NCI-H1436 (cell line): ENCODE results near the gene NECAB2.
A peak's percentile ranks its signal among the peaks of the same experiment; 100 is the strongest.

ENCODE experiments used
- DNase-seq: peaks from one replicate; lab custom pipeline; 2025; lab: John Stamatoyannopoulos, UW

The NECAB2 gene

DNA sequence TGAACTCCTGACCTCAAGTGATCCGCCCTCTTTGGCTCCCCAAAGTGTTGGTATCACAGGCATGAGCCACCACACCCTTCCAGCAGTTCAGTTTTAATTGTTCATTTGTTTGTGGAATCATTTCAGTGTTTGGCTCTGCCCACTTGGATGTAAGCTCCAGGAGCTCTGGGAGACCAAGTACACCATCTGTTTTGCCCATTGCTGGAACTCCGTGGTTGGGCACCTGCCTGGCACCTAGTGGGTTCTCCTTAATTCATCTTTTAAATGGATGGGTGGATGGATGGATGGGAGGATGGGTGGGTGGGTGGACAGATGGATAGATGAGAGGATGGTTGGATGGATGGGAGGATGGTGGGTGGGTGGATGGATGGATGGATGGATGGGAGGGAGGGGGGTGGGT lies 953 bp upstream of the NECAB2 start:
- no peak for DNase-seq

DNA sequence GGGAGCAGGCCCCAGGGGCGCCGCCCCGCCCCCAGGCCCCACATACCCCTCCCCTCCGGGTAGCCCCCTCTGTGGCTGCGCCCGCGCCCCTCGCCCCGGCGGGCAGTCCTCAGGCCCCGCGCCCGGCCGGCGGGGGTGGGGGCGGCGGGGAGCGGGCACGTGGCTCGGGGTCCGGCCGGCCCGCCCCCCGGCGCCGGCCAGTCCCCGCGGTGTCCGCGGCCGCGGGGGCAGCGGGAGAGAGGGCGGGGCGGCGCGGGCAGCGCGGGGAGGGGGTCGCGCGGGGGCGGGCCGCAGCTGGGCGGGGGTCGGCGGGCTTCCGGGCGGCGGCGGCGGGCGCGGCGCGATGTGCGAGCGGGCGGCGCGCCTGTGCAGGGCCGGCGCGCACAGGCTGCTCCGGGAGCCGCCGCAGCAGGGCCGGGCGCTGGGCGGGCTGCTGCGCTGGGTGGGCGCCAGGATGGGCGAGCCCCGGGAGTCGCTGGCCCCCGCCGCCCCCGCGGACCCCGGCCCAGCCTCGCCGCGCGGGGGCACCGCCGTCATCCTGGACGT lies 335 bp downstream of the NECAB2 start:
- DNase-seq, result no peak

DNA sequence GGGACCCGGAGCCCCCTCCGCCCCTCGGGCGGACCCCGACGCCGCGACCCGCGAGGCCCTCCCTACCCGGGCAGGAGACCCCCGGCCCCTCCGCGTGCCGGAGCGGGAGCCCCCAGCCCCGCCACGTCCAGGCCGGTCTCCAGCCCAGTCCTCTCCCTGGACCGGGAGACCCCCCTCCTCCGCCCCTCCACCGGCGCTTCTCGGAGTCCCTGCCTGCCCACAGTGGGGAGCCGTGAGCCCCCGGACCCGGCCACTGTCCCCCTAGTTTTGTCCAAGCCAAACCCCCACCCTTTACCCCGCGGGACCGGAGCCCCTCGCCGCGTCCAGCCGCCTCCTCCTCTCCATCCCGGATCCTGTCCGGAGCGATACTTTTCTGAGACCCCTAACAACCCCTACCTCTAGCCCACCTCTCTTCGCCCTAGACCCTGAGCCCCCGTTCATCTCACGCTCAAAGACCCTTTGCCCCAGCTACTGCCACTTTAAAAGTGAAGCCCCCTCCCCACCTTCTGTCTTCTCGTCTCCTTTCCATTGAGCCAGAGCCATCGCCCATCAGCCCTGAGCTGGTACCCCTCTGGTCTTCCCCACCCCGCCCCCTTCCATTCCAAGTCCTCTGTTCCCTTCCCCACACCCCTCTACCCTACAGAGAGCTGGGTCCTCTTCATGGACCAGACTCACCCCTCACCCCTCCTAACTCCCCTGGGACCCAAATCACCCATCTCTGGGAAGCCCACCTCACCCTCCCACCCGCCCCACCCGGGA lies 1.0 kb downstream of the NECAB2 start:
- DNase-seq, result no peak

DNA sequence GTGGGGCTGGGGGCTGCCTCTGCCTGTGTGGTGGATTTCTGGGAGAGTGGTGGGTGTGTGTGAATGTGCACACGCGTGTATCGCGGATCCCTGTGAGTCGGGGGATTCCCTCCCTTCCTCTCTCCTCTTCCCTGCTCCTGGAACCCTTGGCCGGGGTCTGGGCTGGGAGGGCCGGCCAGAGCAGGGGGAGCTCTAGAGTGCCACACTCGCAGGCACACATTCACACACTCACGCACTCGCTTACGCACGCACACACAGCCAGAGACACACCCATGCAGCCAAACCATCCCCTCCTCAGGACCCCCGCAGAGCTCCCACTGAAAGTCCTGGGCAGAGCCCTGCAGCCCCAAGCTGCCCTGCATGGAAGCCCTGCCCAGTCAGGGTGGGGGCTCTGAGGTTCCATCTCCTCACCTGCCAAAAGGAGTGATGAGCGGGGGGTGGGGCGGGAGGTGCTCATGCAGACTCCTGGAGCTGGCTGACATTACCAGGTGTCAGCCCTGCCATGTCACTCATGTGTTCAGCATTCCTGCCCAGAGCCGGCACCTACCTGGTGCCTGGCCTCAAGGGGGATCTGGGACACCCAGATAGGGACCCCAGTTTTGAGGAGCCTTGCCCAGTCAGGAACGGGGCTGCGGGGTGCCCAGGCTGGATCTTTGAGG lies 1.9 kb downstream of the NECAB2 start:
- no peak for DNase-seq

DNA sequence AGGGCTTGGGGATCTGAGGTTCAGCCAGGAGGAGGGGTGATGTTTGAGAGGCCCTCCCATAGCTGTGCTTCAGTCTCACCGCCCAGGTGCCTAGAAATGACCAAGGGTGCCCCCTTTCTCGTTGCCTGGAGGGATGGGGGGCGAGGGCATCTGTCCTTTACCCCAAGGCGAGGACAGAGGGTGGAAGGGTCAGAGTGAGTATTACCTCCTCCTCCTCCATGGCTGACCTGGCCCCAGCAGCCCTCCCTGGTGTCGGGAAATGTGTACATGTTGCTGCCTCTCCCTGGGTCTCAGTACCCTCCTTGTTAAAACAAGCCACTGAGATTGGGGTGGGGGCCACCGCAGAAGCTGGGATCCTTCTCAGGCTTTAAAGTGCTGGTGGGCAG lies 2.4 kb downstream of the NECAB2 start:
- DNase-seq, result no peak

DNA sequence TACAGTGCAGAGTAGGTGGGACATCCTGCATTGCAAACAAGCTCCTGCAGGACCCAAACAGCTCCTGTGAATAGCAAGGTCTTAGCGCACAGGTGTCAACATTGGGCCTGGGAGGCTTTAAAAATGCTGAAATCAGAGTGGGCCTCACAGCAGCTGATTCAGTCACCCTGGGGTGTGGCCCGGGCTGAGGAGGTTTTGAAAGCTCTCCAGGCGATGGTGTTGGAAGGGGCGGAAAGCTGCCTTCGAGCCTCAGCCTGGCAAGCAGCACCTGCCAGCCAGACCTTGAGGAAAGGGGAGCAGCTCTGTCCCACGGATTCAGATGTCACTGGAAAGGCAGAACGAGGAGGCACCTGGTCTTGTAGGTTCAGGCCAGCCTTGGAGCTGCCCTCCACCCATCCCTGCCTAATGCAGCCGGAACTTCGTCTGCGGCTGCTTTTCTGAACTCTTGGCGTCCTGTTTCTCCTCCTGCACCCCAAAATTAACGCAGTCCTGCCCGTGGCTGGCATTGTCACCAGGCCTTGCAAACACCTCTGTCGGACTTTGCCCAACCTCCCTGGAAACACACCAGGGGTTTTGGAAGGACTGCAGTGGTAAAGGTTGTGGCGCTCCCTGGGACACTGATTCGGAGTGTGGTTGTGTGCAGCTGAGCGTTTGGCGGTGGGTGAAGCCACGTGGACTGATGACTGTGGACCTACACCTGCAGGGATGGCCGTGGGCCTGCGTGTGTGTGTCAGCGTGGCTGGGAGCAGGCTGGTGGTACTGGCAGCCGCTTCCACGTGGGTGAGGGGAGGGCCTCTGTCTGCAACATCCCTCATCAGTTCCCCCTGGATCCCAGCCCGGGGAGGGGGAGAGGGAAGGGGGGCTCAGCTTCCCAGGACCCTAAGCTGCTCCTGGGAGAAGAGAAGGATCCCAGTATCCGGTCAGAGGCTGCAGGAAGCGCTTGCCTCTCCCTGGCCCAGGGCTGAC lies 3.4 kb downstream of the NECAB2 start:
- DNase-seq, result no peak

DNA sequence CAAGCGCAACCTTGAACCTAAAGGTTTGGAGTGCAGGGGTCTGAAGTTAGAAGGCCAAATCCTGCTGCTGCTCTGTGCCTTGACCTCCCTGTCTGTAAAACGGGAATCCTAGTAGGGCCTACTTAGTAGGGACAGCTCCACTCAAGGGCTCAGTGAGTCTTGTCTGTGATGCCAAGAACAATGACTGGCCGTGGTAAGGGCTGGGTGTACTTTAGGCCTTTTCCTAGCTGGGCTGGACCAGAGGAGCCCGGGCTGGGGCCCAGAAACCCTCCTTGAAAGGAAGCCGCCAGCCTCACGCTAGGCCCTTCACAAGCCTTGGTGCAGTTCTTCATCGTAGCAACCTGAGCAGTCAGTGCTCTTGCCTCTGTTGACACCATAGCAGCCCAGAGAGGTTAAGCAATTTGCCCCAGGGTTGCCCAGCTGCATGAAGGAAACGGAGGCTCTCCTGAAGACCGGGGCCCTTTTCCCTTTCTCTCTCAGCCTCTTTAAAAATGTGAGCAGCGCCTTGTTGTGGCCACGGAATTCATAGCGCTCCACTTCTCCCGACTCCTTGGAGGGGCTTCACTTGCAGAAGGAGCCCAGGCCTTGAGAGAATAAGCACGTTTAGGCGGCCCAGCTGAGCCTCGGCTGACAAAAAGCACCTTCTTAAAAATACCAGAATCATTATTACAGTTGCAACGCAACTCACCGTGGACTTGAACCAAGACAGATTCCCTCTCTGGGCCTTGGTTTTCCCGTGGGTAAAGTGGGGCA lies 4.4 kb downstream of the NECAB2 start:
- no peak for DNase-seq

DNA sequence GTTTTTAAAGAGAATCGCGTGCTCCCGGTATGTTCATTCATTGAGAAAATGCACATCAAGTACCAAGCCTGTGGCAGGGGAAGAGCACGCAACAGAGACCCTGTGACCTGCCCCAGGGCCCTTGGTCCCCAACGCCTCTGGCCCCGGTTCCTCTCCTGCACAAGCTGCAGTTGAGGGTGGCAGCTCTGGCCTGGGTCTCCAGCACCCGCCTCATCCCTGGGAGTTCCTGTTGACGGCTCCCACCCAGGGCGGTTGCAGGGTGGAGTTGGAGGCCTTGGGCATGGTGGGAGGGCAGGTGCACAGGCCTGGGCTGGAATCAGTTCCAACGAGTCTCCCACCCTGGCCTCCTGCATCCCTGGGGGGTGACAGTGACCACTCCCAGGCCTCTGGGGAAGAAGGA lies 5.0 kb downstream of the NECAB2 start:
- no peak for DNase-seq

DNA sequence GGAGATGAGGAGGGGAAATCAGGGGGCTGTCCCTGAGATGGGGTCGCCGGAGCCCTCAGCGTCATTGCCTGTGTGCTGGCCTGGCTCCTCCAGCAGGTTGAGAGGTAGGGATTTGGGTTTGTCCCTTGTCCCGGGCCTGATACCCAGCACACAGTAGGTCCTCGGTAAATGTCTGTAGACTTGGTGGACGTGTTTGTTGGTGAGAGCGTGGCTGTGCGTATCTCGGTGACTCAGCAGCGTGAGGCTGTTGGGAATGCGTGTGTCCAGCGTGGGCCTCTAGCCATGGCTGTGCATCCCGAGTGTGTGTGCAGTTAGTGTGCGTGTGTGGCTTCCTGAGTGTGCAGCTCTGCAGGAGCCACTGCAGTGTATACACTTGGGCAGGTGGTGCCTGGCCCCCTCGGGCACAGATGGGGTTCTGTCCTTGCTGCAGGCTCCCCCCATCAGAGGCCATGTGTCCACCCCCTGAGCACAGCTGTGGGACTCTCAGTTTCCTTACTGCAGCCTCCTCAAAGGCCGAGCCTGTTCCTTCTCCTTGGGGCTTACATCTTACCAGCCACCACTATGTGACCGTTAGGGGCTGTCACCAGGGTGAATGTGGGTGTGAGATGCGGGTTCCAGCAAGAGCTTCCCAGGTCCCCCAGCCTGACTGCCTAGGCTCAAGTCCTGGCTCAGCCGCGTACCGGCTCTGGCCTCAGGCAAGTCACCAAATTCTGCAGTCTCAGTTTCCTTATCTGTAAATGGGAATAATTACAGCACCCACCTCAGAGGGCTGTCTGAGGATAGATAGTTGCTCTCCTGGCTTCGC lies 5.7 kb downstream of the NECAB2 start:
- no peak for DNase-seq

DNA sequence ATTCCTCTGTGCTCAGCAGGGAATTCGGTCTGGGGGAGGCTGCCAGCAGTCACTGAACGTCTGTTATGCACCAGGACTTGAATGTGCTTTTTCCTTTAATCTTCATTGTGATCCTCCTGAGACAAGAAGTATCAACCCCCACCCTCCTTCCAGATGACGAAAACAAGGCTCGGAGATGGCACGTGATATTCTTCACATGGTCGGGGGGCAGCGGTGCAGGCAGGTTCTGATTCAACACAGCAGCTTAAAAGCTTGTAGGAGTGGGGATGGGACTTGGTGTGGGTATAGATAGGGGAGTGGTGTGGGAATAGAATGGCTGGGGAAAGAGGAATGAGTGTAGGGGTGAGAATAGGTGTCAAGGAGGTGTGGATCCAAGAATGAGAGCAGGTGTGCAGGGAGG lies 6.4 kb downstream of the NECAB2 start:
- DNase-seq, result no peak

DNA sequence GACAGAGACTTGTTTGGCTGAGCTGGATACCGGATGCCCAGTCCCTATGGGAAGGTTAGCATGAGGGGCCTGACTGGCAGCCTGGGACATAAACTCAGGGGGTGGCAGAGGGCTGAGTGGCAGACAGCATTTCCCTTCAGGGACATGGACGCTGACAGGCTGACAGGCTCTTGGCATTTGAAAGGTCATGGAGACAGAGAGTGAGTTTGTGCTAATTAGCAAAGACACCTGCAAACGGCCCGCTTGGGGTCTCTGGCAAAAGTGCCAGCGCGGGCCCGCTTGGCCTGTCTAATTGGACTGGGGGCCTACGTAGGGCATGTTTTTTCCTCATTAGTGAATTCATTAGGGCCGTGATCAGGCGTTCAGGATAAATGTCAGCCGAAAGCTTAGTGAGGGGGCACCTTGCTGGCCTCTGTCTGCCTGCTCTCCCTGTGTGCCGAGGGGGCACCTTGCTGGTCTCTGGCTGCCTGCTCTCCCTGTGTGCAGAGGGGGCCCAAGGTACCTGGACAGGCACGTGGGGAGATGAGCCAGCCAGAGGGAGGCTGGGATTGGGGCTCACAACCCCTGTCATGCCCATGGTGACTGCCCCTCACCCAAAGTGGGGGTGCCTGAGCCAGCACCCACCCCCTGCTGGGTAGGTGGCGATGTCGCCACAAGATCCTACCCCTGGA lies 7.7 kb downstream of the NECAB2 start:
- DNase-seq, result no peak

DNA sequence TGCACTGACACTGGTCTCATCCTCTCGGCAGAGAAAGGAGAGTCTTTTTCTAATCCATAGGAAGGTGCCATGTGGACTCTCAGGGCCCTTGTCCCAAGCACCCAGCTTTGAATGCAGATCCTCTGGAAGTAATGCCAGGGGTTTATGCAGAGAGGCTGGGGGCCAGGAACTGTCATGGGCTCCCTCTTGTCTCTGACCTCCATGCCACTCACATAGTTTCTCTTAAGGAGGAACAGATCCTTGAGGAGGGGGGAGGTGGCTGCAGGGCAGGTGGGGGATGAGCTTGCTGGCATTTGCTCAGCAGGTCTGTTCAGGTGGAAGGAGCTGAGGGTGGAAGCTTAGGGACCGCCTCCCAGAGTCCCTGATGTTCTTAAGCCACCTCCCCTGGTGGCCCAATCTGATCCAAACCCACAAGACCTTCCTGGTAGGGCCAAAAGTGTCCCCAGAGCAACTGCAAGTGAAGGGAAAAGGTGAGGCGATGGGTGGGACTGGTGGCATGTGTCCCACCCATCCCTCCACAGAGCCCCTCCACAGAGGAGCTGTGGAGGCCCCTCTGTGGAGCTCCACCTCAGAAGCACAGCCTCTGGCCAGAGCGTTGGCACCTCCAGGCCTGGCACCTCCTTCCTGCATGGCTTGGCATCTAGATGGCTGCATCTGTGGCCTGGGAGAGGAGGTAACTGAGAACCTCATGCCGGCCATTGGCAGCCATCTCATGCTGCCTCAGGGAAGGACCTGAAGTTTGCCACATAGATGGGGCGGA lies 9.2 kb downstream of the NECAB2 start:
- no peak for DNase-seq

DNA sequence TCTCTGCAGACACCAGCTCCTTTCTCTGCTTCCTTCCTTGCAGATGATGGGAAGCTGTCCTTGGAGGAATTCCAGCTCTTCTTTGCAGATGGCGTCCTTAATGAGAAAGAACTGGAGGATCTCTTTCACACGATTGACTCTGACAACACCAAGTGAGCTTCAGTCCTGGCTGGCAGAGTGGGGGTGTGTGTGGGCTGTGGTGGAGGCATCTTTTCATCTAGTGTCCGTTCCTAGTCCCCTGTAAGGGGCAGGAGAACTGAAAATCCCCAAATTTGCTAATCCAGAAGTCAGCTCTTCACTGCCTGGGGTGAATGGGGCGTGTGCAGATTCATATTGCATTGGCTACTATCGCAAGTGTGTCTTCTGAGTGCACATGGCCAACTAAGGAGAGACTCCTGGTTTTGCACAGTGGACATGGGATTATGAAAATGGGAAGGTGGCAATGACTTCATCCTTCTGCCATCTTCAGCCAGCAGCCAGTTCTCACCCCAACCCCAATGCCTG lies 10.4 kb downstream of the NECAB2 start:
- no peak for DNase-seq

DNA sequence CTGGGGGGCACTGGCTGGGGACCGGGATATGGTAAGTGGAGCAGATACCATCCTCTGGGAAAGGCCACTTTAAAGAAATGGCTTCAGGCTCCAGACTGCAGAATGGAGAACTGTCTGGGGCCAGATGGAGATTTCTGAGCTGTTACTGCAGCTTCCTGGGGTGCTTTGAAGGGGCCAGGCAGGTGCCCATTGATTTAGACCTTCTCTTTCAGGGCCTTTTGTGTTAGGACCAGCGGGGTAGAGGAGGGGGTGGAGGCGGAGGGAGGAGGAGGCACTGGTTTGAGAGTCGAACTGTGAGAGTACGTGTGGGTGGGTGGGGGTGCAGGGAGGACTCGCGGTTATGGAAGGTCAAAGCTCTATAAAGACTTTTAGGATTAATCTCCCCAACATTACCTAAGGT lies 11.4 kb downstream of the NECAB2 start:
- DNase-seq, result no peak

DNA sequence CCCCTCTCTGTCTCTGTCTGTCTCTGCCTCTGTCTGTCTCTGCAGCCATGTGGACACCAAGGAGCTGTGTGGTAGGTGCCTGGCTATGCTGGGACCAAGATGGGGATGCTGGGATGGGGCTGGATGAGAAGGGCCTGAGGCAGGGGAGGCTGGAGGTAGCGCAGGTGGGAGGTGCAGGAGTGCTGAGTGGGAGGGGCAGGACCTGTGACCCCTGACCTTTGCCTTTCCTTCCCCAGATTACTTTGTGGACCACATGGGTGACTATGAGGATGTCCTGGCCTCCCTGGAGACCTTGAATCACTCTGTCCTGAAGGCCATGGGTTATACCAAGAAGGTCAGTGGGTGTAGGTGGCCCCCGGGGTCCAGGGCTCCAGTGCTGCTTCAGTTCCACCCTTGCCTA lies 12.8 kb downstream of the NECAB2 start:
- DNase-seq, result no peak

DNA sequence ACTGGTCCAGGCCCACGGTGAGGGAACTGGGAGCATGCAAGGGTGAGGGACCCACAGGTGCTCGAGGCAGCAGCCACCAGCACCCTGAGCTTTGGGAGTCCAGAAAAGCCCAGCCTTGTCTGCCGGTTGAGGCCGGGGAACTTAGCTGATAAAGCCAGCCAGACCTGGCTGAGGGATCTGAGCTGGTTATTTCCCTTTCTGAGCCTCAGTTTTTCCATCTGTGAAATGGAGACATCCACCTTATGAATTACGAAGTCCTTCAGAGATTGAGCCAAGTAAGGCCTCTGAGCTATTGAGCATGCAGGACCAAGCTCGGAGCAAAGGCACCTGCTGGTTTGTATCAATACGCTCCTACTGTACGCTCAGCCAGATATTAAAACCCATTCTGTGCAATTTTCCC lies 13.8 kb downstream of the NECAB2 start:
- no peak for DNase-seq

DNA sequence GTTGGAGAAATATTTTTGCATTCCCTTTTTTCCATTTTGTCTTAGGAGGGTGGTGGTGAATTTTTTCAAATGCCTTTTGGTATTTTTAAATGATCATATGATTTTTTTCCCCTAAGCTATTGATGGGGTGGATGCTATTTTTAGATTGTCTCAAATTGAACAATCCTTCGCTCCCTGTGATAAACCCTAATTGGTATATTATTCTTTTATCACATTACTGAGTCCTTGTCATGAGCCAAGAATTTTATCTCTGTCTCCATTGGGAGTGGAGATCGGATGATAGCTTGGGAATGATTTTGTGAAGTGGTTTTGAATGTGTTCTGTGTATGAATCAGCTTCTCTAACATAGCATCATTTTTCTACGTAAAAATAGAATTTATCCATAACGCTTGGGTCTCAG lies 15.4 kb downstream of the NECAB2 start:
- DNase-seq, result no peak

DNA sequence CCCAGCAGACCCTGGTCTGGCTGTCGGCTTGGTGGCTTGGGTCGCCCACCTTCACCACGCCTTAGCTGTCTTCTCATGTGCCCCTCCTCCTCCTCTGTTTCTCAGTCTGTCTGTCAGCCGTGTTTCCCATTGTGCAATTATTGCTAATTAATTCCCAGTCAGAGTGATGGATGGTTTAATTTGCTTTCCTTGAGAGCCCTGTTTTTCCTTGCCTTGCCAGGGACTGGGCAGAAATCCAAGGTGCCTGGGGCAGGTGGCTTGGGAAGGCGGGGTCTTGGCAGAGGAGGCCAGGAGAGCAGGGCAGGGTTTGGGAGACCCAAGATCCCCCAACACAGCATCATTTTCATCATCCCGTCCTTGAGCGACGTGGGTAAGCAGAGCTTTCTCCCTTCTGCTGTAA lies 21.3 kb downstream of the NECAB2 start:
- DNase-seq, result peak; percentile 43

DNA sequence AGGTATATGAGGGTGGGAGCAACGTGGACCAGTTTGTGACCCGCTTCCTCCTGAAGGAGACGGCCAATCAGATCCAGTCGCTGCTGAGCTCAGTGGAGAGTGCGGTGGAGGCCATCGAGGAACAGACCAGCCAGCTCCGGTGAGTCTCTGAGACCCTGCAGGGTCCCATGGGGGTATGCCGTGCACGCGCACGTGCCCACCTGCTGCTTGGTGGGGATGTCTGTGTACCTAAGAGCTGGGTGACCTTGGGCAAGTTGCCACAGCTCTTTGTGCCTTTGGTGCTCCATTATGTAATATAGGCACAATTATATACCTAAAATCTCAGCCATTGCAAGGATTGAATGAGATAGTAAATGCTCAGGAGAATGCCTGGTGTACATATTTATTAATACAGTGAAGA lies 22.4 kb downstream of the NECAB2 start:
- peak; percentile 29 for DNase-seq
